Activated naive CD8-positive, alpha-beta T cell (primary cell): ENCODE data around the gene DDC.

Experiments
- H3K27ac Mint-ChIP-seq: one replicate; pipeline ENCODE4 v1.8.0; 2021; ENCODE audit warnings: mixed read lengths
- H3K27me3 Mint-ChIP-seq: one replicate; pipeline ENCODE4 v1.8.0; 2021; ENCODE audit warnings: mixed read lengths
- H3K36me3 Mint-ChIP-seq: one replicate; pipeline ENCODE4 v1.8.0; 2021; ENCODE audit warnings: mixed read lengths
- H3K4me1 Mint-ChIP-seq: one replicate; pipeline ENCODE4 v1.8.0; 2021; ENCODE audit warnings: low read depth, mixed read lengths
- H3K4me3 Mint-ChIP-seq: one replicate; pipeline ENCODE4 v1.8.0; 2021; ENCODE audit warnings: mild to moderate bottlenecking, mixed read lengths
- H3K9me3 Mint-ChIP-seq: one replicate; pipeline ENCODE4 v1.8.0; 2021; ENCODE audit warnings: low read depth, mixed read lengths

The DDC gene

GRCh38 chr7:50477640-50478039, 87.6 kb downstream of the DDC start:
- Mint-ChIP-seq H3K36me3 (no peaks in the 10 kb centered on the region), H3K4me1 (no peaks in the 10 kb centered on the region), H3K4me3 (no peak overlapping the region), H3K27ac (no peak overlapping the region), H3K27me3 (peaks cover 2% of the 10 kb centered on the region), H3K9me3 (no peaks in the 10 kb centered on the region)

- no peak overlapping the region for H3K27ac Mint-ChIP-seq
- H3K27me3 Mint-ChIP-seq = peaks cover 2% of the 10 kb centered on the region
- no peaks in the 10 kb centered on the region for H3K36me3 Mint-ChIP-seq
- no peak overlapping the region for H3K4me3 Mint-ChIP-seq
- no peaks in the 10 kb centered on the region for H3K9me3 Mint-ChIP-seq
- no peaks in the 10 kb centered on the region for H3K4me1 Mint-ChIP-seq
These were observed 88.1 kb downstream of the DDC start for GRCh38 chr7:50476953-50477625.

- Mint-ChIP-seq H3K9me3 (no peaks in the 10 kb centered on the region), H3K27me3 (peaks cover 2% of the 10 kb centered on the region), H3K4me3 (no peak overlapping the region), H3K4me1 (no peaks in the 10 kb centered on the region), H3K36me3 (no peaks in the 10 kb centered on the region), H3K27ac (no peak overlapping the region)
These were observed 89.9 kb downstream of the DDC start for GRCh38 chr7:50475340-50475739.

- no peaks in the 10 kb centered on the region for H3K36me3 Mint-ChIP-seq
- H3K4me3 Mint-ChIP-seq = no peak overlapping the region
- no peaks in the 10 kb centered on the region for H3K4me1 Mint-ChIP-seq
- H3K9me3 Mint-ChIP-seq = no peaks in the 10 kb centered on the region
- H3K27me3 Mint-ChIP-seq = peaks cover 2% of the 10 kb centered on the region
- no peak overlapping the region for H3K27ac Mint-ChIP-seq
These were observed 90.6 kb downstream of the DDC start for GRCh38 chr7:50474382-50475160.

GRCh38 chr7:50473531-50473930, 91.7 kb downstream of the DDC start:
- Mint-ChIP-seq H3K27ac (no peak overlapping the region), H3K9me3 (no peaks in the 10 kb centered on the region), H3K27me3 (peaks cover 2% of the 10 kb centered on the region), H3K4me1 (no peaks in the 10 kb centered on the region), H3K4me3 (no peak overlapping the region), H3K36me3 (no peaks in the 10 kb centered on the region)

- H3K4me1 Mint-ChIP-seq = peaks cover 9% of the 10 kb centered on the region
- H3K36me3 Mint-ChIP-seq = no peaks in the 10 kb centered on the region
- H3K27me3 Mint-ChIP-seq = peaks cover 2% of the 10 kb centered on the region
- no peak overlapping the region for H3K27ac Mint-ChIP-seq
- H3K4me3 Mint-ChIP-seq = no peak overlapping the region
- no peaks in the 10 kb centered on the region for H3K9me3 Mint-ChIP-seq
These were observed 92.8 kb downstream of the DDC start for GRCh38 chr7:50472427-50472826.

GRCh38 chr7:50471970-50472369, 93.2 kb downstream of the DDC start:
- peaks cover 11% of the 10 kb centered on the region for H3K4me1 Mint-ChIP-seq

DNA sequence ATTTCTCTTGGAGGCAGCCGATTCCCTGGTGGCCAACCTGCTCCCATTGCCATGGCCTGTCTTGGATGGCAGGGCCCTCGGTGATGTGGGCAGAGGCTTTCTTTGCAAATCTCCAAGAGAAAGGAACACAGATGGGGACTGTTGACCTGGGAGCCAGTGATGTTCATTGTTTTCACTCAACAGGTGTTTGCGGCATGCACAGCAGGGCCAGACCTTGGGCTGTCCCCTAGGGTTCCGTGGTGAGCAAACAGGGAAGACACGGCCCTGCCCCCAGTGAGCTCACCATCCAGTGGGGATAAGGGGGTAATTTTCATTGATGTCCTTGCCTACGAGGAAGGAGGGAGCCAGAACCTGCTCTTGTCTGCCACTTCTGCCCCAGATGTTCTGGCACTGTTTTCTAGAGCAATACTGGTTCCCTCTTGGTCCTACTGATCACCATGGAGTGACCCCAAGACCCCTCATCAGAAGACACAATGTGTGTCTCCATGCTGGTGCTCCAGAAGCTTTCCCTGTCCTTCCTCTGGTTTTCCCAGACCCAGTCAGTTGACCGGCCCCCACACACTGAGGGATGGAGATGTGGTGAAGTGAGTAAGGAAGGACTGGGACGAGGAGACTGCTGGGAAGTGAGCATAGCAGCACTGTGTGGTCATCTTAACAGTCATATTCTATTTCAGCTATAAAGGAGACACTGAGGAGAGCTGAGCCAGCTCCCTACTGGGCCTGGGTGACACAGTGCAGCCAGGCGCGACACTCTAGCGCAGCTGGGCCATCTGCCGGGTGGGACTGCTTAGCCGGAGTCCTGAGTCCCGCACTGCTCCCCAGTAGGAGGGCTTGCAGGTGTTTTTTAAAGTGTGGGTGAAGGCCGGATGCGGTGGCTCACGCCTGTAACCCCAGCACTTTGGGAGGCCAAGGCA, 94.7 kb downstream of the DDC start:
- Mint-ChIP-seq H3K36me3 (no peaks in the 10 kb centered on the region), H3K4me1 (peaks cover 11% of the 10 kb centered on the region), H3K4me3 (no peak overlapping the region), H3K9me3 (no peaks in the 10 kb centered on the region), H3K27ac (no peak overlapping the region), H3K27me3 (no peaks in the 10 kb centered on the region)

More at GRCh38 chr7:50471970-50472369, 93.2 kb downstream of the DDC start:
- Mint-ChIP-seq H3K4me3 (no peak overlapping the region), H3K9me3 (no peaks in the 10 kb centered on the region), H3K27me3 (peaks cover 2% of the 10 kb centered on the region), H3K36me3 (no peaks in the 10 kb centered on the region), H3K27ac (no peak overlapping the region)

GRCh38 chr7:50469181-50469580, 96.0 kb downstream of the DDC start:
- H3K4me1 Mint-ChIP-seq = peaks cover 11% of the 10 kb centered on the region
- no peaks in the 10 kb centered on the region for H3K9me3 Mint-ChIP-seq
- no peaks in the 10 kb centered on the region for H3K36me3 Mint-ChIP-seq
- no peak overlapping the region for H3K27ac Mint-ChIP-seq
- H3K27me3 Mint-ChIP-seq = no peaks in the 10 kb centered on the region
- H3K4me3 Mint-ChIP-seq = no peak overlapping the region

GRCh38 chr7:50467817-50468610, 97.2 kb downstream of the DDC start:
- H3K27ac Mint-ChIP-seq = peak overlapping the region; percentile 81
- no peaks in the 10 kb centered on the region for H3K27me3 Mint-ChIP-seq
- H3K4me3 Mint-ChIP-seq = peak overlapping the region; percentile 65
- H3K4me1 Mint-ChIP-seq = peaks cover 11% of the 10 kb centered on the region
- H3K9me3 Mint-ChIP-seq = no peaks in the 10 kb centered on the region
- H3K36me3 Mint-ChIP-seq = no peaks in the 10 kb centered on the region

- H3K9me3 Mint-ChIP-seq = no peaks in the 10 kb centered on the region
- peaks cover 11% of the 10 kb centered on the region for H3K4me1 Mint-ChIP-seq
- H3K27me3 Mint-ChIP-seq = no peaks in the 10 kb centered on the region
- H3K27ac Mint-ChIP-seq = peak overlapping the region; percentile 81
- H3K4me3 Mint-ChIP-seq = peak overlapping the region; percentile 0
- H3K36me3 Mint-ChIP-seq = no peaks in the 10 kb centered on the region
These were observed 98.2 kb downstream of the DDC start for GRCh38 chr7:50466815-50467585.

- no peak overlapping the region for H3K4me3 Mint-ChIP-seq
- no peak overlapping the region for H3K27ac Mint-ChIP-seq
- H3K36me3 Mint-ChIP-seq = no peaks in the 10 kb centered on the region
- no peaks in the 10 kb centered on the region for H3K9me3 Mint-ChIP-seq
- H3K4me1 Mint-ChIP-seq = peaks cover 6% of the 10 kb centered on the region
- H3K27me3 Mint-ChIP-seq = no peaks in the 10 kb centered on the region
These were observed 102.2 kb downstream of the DDC start for GRCh38 chr7:50463035-50463434.

DNA sequence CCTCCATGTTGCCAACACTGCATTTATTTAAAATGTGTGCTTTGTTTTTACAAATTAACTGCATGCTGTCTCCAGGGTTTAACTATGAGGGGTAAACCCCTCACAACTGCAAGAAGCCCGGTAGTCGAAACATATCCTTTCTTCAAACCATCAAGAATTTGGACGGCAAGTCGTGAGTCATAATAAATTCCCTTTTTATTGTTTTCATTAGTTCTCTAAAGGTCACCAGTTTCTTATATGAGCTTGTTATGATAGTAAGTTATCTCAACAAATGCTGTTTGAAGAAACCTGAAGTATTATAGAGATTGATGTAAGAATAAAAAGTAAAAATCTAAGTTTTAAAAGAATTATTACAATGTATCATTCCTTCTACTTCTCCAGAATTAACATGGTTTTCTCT, 102.8 kb downstream of the DDC start:
- Mint-ChIP-seq H3K4me3 (no peak overlapping the region), H3K4me1 (peaks cover 1% of the 10 kb centered on the region), H3K9me3 (no peaks in the 10 kb centered on the region), H3K27ac (no peak overlapping the region), H3K27me3 (no peaks in the 10 kb centered on the region), H3K36me3 (no peaks in the 10 kb centered on the region)

- Mint-ChIP-seq H3K4me1 (no peaks in the 10 kb centered on the region), H3K27ac (no peak overlapping the region), H3K36me3 (no peaks in the 10 kb centered on the region), H3K4me3 (no peak overlapping the region), H3K27me3 (no peaks in the 10 kb centered on the region), H3K9me3 (no peaks in the 10 kb centered on the region)
These were observed 103.5 kb downstream of the DDC start for GRCh38 chr7:50461695-50462094.
